Sigmoid colon (tissue), 4 donors: ENCODE results near the gene PCDH8.

Experiments
- CTCF ChIP-seq, 4 experiments: fragments of 450-650 bp in 3 of 4; fragments of 200-600 bp in 1 of 4; IDR thresholded peaks; one replicate each; pipeline ENCODE4 v1.5.1; 2016 to 2019; ENCODE audit warnings: antibody characterized with exemption in 4 of 4, mild to moderate bottlenecking in 3 of 4, moderate library complexity in 2 of 4
- EP300 ChIP-seq, 4 donors: sonication (generic); formaldehyde crosslinking; IDR thresholded peaks; one replicate each; pipeline ENCODE4 v1.6.1; 2017; ENCODE audit warnings: antibody characterized with exemption in 4 of 4
- POLR2A ChIP-seq, 2 donors: fragments of 450-650 bp; IDR thresholded peaks; one replicate each; pipeline ENCODE4 v1.6.1; 2016; ENCODE audit warnings: antibody characterized with exemption in 2 of 2, mild to moderate bottlenecking in 2 of 2, moderate library complexity in 2 of 2
- POLR2AphosphoS5 ChIP-seq, 4 donors: sonication (generic); formaldehyde crosslinking; IDR thresholded peaks; one replicate each; pipeline ENCODE4 v1.6.1; 2017; ENCODE audit warnings: antibody characterized with exemption in 4 of 4

- TF ChIP-seq CTCF (IDR thresholded peaks at IDR 0.05) (no peak), EP300 (IDR thresholded peaks at IDR 0.05) (no peak), POLR2A (IDR thresholded peaks at IDR 0.05) (no peak), POLR2AphosphoS5 (IDR thresholded peaks at IDR 0.05) (no peak)
Observed at GRCh38 chr13:52868190-52868589, 19.8 kb upstream of the PCDH8 start.
